Measurements from ENCODE around the gene HOXB2. TPM values are rescaled to one million over a fixed set of nuclear protein-coding genes. Genes with fewer than 3 reads are reported as not detected.
A peak's percentile ranks its signal among the peaks of the same experiment; 100 is the strongest.
"Not testable (repeated sequence)": the region's sequence is repeated elsewhere in the genome, so short reads cannot be mapped to it uniquely, and the experiment has no call there.

Gene HOXB2
- total RNA-seq, 1 donor: 7.6 TPM

DNA sequence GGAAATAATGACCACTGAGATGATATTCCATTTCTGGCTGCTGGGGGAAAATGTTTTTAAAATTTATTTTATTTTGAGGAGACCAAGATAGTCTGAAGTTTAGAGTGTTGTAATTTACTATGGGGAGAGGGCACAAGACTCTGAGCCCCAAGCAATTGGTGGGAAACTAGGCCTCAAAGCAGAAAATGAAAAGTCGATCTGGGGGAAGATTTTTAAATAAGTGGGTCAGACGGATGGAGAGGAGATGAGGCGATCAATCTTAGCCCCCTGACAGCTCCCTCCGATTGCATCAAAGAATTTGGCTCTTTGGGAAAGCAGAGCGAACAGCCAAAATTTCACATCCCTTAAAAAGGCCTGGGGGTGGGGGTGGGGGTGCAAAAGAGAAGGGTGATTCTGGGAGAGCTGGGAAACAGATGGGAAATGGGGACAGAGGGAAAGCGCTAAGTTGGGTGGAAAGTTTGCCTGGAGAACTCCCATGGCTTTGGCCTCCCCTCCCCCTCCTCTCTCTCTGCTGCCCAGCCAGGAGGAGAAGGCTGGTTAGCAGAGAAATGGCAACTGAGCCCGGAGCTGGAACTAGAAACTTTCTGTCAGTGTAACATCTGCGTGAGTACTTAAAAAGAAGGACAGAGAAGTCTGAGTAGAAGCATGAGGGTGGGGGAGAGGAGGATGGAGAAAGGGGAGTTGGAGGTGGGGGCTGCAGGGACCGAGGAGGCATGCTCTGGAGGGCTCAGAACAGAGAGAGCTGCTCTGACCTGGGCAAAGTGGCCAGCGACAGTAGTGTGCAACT is 1.4 kb upstream of the HOXB2 start:
- Histone ChIP-seq H3K27me3 (ENCODE audit: insufficient read depth, low read length) (peaks cover 53% of the 10 kb centered on the region), H3K9me3 (ENCODE audit: low read depth, low read length) (no peaks in the 10 kb centered on the region), H3K4me1 (ENCODE audit: insufficient read depth, low read length) (peaks cover 54% of the 10 kb centered on the region), H3K4me3 (ENCODE audit: low read length) (no peak overlapping the region)

DNA sequence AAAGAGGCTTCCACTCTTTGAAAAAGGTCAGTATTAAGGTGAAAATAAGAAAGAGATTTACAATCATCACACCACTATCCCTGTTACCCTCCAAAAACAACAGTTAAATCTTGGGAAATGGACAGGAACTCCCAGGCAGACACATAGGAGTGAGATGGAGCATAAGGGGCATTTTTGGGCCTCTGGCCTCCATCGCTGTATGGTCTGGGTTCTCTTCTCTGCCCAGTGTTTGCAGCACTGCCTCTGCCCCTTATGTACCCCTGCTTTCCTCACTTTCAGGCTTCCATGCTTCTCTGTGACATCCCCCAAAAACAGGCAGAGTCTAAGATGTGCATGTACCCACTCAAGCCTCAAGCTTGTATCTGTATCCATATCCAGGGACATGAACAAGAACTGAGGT is 630 bp upstream of the HOXB2 start:
- no peaks in the 10 kb centered on the region for H3K9me3 ChIP-seq (ENCODE audit: low read depth, low read length)
- H3K4me1 ChIP-seq (ENCODE audit: insufficient read depth, low read length): peaks cover 59% of the 10 kb centered on the region
- no peak overlapping the region for H3K4me3 ChIP-seq (ENCODE audit: low read length)
- H3K27me3 ChIP-seq (ENCODE audit: insufficient read depth, low read length): peaks cover 59% of the 10 kb centered on the region

DNA sequence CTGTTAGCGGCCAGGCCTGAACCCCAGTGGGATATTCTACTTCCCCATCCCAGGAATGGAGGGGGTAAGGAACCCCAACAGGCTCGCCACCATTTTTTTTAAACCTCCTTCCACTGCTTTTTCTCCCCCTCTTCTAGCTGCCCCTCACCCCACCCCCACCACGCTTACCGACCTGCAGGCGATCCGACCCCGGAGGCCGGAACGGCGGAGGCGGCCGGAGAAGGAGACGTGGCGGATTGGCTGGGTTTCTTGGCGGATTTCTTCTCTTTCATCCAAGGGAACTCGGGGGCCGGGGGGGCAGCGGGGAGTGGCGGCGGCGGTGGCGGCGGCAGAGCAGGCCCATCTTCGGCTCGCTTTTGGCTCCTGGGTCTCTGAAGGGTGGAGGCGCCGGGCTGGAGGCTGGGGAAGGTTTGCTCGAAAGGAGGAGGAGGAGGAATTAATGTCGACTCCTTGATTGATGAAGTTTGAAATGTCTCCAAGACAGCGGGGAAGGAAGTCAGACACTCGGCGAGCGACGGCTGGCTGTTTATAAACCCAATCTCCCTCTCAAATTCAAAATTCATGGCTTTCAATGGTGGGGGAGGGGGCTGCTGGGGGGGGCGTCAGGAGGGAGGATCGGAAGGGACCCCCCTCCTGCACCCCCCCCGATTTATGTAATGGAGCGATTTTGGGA is 424 bp downstream of the HOXB2 start:
- peaks cover 59% of the 10 kb centered on the region for H3K4me1 ChIP-seq (ENCODE audit: insufficient read depth, low read length)
- no peaks in the 10 kb centered on the region for H3K9me3 ChIP-seq (ENCODE audit: low read depth, low read length)
- peak overlapping the region; percentile 49 for H3K4me3 ChIP-seq (ENCODE audit: low read length)
- H3K27me3 ChIP-seq (ENCODE audit: insufficient read depth, low read length): peaks cover 69% of the 10 kb centered on the region

DNA sequence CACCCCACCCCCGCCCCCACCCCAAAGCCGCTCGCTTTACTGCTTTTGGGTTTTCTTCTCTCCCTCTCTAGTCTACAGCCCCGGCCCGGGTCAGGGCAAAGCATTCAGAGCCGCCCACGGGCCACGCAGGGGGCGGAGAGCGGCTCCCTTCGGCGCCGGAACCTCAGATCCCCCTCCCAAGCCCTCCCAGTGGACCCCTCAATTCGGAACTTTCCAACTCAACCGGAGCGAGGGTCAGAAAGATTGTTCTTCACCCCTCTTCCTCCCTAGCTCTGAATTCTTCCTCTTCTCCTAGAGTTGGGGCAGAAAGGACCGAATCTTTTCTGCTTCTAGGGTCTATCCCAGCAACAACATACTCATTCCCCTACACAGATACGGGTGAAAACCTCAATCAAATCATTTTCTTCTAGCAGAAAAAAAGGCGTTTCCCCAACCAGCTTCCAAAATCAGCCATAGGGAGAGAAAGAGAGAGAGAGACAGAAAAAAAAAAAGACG is 1.0 kb downstream of the HOXB2 start:
- Histone ChIP-seq H3K9me3 (ENCODE audit: low read depth, low read length) (no peaks in the 10 kb centered on the region), H3K4me3 (ENCODE audit: low read length) (peak overlapping the region; percentile 49), H3K4me1 (ENCODE audit: insufficient read depth, low read length) (peaks cover 59% of the 10 kb centered on the region), H3K27me3 (ENCODE audit: insufficient read depth, low read length) (peaks cover 74% of the 10 kb centered on the region)

DNA sequence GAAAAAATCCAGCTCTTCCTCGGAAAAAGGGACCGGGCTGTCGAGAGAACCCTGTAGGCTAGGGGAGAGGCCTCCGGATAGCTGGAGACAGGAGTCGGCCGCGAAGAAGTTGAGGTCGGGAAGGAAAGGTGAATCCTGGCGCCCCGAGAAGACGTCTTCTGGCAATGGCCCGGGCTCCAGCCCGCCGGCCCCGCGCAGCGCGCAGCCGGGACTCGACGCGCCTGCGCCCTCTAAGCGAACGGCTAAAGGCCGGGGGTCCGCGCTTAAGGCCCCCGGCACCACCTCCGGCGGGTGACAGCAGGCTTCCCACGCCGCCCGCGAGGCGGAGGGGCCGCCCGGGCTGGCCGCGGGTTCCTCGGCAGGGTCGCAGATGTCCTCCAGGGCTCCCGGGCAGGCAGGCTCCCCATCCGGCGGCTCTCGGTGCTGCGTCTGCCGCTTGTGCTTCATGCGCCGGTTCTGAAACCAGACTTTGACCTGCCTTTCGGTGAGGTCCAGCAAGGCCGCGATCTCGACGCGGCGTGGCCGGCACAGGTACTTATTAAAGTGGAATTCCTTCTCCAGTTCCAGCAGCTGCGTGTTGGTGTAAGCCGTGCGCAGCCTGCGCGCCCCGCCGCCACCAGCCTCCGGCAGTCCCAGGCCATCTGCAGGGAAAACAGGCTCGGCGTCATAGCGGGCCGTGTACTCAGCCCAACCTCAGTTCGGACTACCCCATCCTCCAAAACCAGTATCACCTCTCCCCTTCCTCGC is 1.6 kb downstream of the HOXB2 start:
- Histone ChIP-seq H3K27me3 (ENCODE audit: insufficient read depth, low read length) (peaks cover 70% of the 10 kb centered on the region), H3K4me3 (ENCODE audit: low read length) (peak overlapping the region; percentile 49), H3K9me3 (ENCODE audit: low read depth, low read length) (no peaks in the 10 kb centered on the region), H3K4me1 (ENCODE audit: insufficient read depth, low read length) (peaks cover 54% of the 10 kb centered on the region)

DNA sequence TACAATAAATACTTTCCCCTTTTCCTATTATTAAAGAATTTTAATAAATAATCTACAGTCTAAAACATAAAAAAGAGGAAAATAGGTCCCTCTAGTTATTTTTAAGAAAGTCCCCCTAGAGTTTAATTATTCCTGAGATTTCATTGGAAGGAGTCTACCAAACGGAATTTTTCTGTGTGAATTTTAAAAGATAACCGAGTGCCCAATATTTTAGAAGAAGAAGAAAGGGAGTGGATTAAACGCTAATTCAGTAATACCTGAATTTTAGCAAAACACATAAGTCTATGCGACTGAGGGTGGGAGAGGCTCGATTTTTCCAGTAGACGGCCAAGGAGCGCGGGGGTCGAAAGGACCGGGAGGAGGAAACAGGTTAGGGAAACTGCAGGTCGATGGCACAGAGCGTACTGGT is 2.2 kb downstream of the HOXB2 start:
- H3K9me3 ChIP-seq (ENCODE audit: low read depth, low read length): no peaks in the 10 kb centered on the region
- peaks cover 67% of the 10 kb centered on the region for H3K27me3 ChIP-seq (ENCODE audit: insufficient read depth, low read length)
- peaks cover 49% of the 10 kb centered on the region for H3K4me1 ChIP-seq (ENCODE audit: insufficient read depth, low read length)
- H3K4me3 ChIP-seq (ENCODE audit: low read length): peak overlapping the region; percentile 49

DNA sequence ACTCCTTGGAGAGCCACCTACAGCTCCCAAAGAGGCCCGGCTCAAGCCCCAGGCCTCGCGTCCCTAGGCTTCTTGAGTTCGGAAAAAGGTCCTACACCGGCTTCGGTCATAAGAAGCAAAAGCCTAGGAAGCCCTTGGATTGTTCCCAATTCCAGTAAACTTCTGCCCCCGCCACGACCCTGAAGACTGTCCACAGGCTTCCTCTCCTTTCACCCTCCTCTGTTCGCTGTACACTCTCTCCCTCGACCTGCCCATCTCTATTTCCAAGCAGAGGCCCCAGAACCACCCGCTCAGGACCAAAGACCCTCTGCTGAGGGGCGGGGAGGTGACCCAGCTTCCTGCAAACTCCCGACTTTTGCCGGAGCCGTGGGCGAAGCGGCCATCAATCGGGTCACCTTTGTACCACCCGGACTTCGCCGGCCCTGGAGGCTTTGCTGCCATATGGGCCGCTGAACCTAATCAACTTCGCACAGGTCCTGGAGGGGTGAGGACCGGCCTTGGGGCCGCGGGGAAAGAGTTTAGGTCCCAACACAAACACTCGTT is 2.7 kb downstream of the HOXB2 start:
- peak overlapping the region; percentile 49 for H3K4me3 ChIP-seq (ENCODE audit: low read length)
- H3K9me3 ChIP-seq (ENCODE audit: low read depth, low read length): no peaks in the 10 kb centered on the region
- peaks cover 45% of the 10 kb centered on the region for H3K4me1 ChIP-seq (ENCODE audit: insufficient read depth, low read length)
- peaks cover 61% of the 10 kb centered on the region for H3K27me3 ChIP-seq (ENCODE audit: insufficient read depth, low read length)

DNA sequence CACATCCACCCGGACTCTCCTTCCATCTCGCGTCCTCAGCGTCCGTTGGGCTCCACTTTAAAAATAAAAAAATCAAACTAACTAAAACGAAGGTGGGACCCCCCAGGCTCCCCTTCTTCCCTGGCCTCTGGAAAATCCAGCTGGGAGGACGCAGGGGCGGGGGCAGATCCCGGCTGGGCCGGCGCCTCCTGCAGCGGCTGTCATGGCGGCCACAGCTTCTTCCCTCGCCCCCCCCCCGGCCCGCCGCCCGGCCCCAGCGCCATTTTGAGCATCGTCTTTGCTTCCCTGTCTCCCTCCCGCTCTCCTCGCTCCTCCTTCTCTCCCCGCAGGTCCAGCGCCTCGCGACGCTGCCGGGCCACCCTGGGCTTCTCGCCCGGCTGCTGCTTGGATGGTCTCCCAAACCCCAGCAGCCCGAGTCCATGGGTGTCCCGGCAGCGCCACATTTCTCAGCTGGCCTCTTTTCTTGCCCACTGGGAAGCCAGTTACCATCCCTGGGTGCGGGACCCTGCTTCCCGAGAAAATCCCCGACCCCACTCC is 3.3 kb downstream of the HOXB2 start:
- Histone ChIP-seq H3K9me3 (ENCODE audit: low read depth, low read length) (no peaks in the 10 kb centered on the region), H3K27me3 (ENCODE audit: insufficient read depth, low read length) (peaks cover 56% of the 10 kb centered on the region), H3K4me1 (ENCODE audit: insufficient read depth, low read length) (peaks cover 40% of the 10 kb centered on the region), H3K4me3 (ENCODE audit: low read length) (peak overlapping the region; percentile 49)

DNA sequence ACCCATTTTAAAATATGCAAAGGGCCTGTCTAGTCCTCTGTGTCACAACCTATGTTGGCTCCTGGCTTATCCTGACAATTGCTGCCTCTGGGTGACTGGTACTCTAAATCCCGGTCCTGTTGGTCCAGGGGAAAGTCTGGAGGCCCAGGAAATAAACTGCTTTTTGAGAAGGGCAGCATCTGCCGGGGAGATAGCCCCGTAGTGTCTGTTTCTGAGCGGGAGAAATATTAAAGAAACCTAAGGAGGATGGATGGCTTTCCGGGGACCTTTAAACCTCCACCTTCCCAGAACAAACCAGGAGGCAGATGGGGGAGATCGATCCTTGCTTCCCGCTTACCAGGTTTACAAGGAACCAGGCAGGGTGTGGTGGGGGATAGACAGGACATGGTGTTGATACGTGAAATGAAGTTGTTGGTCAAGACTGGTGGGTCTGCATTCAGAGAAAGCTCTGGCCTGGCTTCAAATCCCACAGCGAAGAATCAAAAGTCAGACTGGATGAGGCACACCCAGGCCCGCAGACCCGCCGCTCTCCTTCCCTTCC is 3.8 kb downstream of the HOXB2 start:
- peak overlapping the region; percentile 49 for H3K4me3 ChIP-seq (ENCODE audit: low read length)
- H3K4me1 ChIP-seq (ENCODE audit: insufficient read depth, low read length): peaks cover 39% of the 10 kb centered on the region
- peaks cover 51% of the 10 kb centered on the region for H3K27me3 ChIP-seq (ENCODE audit: insufficient read depth, low read length)
- no peaks in the 10 kb centered on the region for H3K9me3 ChIP-seq (ENCODE audit: low read depth, low read length)

DNA sequence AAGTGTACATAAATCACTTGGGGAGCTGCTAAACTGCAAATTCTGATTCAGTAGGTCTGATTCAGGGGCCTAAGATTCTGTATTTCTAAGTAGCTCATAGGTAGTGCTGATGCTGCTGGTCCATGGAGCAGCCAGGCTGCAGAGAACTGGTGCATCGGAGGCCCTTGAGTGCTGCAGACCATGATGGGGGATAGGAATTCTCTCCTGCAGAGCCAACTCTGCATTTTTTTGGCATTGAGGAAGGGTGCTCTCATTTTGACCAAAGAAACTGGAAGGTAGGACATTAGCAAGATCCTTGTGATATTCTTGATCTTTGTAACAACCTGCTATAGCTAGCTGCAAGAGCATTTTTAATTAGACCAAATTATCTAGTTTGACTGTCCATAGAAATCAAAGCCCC is 4.7 kb downstream of the HOXB2 start:
- Histone ChIP-seq H3K4me1 (ENCODE audit: insufficient read depth, low read length) (peaks cover 37% of the 10 kb centered on the region), H3K4me3 (ENCODE audit: low read length) (no peak overlapping the region), H3K27me3 (ENCODE audit: insufficient read depth, low read length) (peaks cover 46% of the 10 kb centered on the region), H3K9me3 (ENCODE audit: low read depth, low read length) (no peaks in the 10 kb centered on the region)

DNA sequence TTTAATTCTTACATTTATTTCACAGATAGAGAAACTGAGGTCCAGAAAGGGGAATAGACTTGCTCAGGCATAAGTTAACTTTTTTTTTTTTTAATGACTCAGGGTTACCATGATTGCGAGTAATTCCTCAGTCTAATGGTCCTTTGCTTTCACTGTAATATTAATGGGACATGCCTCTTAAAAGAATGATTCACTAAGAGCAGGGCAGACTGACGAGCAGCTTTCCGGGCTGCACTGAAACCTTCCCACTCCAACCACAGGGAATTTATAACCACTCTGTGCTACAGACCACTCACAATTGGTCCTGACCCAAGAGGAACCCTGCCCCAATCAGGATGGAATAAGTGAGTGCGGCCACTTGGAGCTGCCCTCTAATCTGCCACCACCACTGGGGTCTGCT is 5.7 kb downstream of the HOXB2 start:
- H3K27me3 ChIP-seq (ENCODE audit: insufficient read depth, low read length): peaks cover 42% of the 10 kb centered on the region
- H3K9me3 ChIP-seq (ENCODE audit: low read depth, low read length): no peaks in the 10 kb centered on the region
- H3K4me1 ChIP-seq (ENCODE audit: insufficient read depth, low read length): peaks cover 28% of the 10 kb centered on the region
- H3K4me3 ChIP-seq (ENCODE audit: low read length): no peak overlapping the region

DNA sequence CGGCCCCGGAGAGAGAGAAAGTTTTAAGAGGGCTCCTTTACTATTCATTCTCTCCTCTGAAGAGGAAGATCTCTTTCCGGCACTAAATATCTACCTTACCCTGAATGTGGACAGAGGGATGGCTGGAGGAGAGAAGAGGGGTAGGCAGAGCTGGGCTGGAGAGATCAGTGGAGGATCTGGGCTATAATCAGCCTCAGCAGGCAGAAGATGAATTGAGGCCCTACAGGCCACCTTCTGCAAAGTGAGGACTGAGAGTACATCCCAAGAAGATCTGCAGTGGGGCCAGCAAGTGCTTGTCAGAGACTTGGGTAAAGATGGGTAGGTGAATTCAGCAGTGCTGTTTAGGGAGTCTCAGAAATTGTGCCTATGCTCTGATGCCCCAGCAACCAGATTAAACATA is 7.6 kb downstream of the HOXB2 start:
- H3K4me3 ChIP-seq (ENCODE audit: low read length): no peak overlapping the region
- H3K4me1 ChIP-seq (ENCODE audit: insufficient read depth, low read length): peaks cover 13% of the 10 kb centered on the region
- H3K9me3 ChIP-seq (ENCODE audit: low read depth, low read length): no peaks in the 10 kb centered on the region

DNA sequence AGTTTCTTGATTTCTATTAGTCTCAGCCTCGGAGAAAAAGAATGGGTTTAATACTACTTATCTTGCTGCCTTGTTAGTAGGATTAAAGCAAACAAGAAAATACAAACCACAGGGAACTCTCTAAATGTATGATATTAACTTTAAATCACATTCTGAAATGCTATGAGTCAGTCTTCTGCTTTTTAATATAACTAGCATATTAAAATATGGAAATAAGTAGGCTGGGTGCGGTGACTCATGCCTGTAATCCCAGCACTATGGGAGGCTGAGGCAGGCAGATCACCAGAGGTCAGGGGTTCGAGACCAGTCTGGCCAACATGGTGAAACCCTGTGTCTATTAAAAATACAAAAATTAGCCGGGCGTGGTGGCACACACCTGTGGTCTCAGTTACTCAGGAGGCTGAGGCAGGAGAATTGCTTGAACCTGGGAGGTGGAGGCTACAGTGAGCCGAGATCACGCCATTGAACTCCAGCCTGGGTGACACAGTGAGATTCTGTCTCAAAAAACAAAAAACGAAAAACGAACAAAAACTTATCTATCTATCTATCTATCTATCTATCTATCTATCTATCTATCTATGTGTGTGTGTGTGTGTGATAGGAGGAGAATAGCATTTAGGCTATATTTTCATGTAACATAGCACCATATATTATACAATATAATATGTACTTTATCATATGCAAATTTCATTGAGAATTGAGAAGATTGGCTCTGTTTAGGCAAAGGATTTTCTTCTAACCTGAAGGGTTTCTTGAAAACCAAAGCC is 8.9 kb downstream of the HOXB2 start:
- not testable (repeated sequence) for H3K4me1 ChIP-seq (ENCODE audit: insufficient read depth, low read length); H3K9me3 ChIP-seq (ENCODE audit: low read depth, low read length); H3K4me3 ChIP-seq (ENCODE audit: low read length)
- H3K27me3 ChIP-seq (ENCODE audit: insufficient read depth, low read length): peaks cover 17% of the 10 kb centered on the region

More for the DNA sequence above, 7.6 kb downstream of the HOXB2 start:
- peaks cover 27% of the 10 kb centered on the region for H3K27me3 ChIP-seq (ENCODE audit: insufficient read depth, low read length)

DNA sequence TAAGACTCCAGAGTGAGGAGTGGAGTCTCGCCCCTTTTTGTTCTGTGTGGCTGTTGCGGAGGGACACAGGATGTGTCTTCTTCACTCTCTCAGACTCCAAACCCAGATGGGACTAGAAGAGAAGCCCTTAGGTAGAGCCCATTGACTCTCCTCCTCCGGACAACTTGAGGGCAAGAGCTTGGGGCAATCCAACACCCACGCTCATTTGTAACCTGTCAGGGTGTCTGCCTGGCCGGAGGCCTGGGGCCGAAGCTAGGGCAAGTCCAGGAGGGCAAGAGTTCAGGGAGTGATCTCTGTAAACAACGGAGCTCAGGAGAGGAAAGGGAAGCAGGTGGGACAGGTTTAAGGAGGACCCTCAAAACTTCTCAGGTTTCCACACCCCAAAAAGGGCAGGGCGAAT is 12.6 kb downstream of the HOXB2 start:
- Histone ChIP-seq H3K4me3 (ENCODE audit: low read length) (no peak overlapping the region), H3K27me3 (ENCODE audit: insufficient read depth, low read length) (peaks cover 10% of the 10 kb centered on the region), H3K4me1 (ENCODE audit: insufficient read depth, low read length) (no peaks in the 10 kb centered on the region), H3K9me3 (ENCODE audit: low read depth, low read length) (no peaks in the 10 kb centered on the region)
